SU-DHL-6 (cell line): Measurements from ENCODE around the gene FHL1.

Experiments used
- H2AFZ ChIP-seq: fragments of 200-600 bp; sonication (generic); 2 replicates; pipeline ENCODE4 v1.6.1; 2014; ENCODE audit warnings: low read depth, mild to moderate bottlenecking, moderate library complexity, mixed read lengths, antibody characterized with exemption, low read length; ENCODE audit not compliant: severe bottlenecking
- H3F3A ChIP-seq: fragments of 200-600 bp; shearing (Covaris generic); 2 replicates; pipeline ENCODE4 v1.6.0; 2016; ENCODE audit warnings: antibody characterized with exemption, mild to moderate bottlenecking; ENCODE audit not compliant: insufficient read depth
- H3K27ac ChIP-seq: fragments of 200-600 bp; sonication (generic); 2 replicates; pipeline ENCODE4 v1.5.1; 2016; ENCODE audit warnings: low read depth, mild to moderate bottlenecking, low read length, moderate library complexity, mixed read lengths
- H3K27me3 ChIP-seq: fragments of 200-600 bp; sonication (generic), shearing (Covaris generic); 2 replicates; pipeline ENCODE4 v1.6.0; 2014; ENCODE audit warnings: mild to moderate bottlenecking, low read length
- H3K36me3 ChIP-seq: fragments of 200-600 bp; sonication (generic); 2 replicates; pipeline ENCODE4 v1.6.1; 2014; ENCODE audit warnings: mild to moderate bottlenecking, low read length, mixed read lengths
- H3K4me2 ChIP-seq: fragments of 300-600, 200-600 bp; shearing (Covaris generic), sonication (generic); 2 replicates; pipeline ENCODE4 v1.6.0; 2014; ENCODE audit warnings: low read length, low read depth, mild to moderate bottlenecking; ENCODE audit not compliant: poor library complexity, severe bottlenecking
- H3K4me3 ChIP-seq: fragments of 200-600 bp; sonication (generic); 2 replicates; pipeline ENCODE4 v1.5.1; 2014; ENCODE audit warnings: antibody characterized with exemption, low read length, mild to moderate bottlenecking, mixed read lengths; ENCODE audit not compliant: insufficient read depth, poor library complexity, severe bottlenecking
- H3K79me2 ChIP-seq: fragments of 200-600 bp; sonication (generic); 2 replicates; pipeline ENCODE4 v1.6.1; 2014; ENCODE audit warnings: mild to moderate bottlenecking, low read length, moderate library complexity; ENCODE audit not compliant: insufficient read depth
- H3K9ac ChIP-seq: fragments of 200-600 bp; sonication (generic); 2 replicates; pipeline ENCODE4 v1.7.0; 2014; ENCODE audit warnings: mild to moderate bottlenecking, low read length
- H3K9me2 ChIP-seq: fragments of 200-600 bp; sonication (generic); replicated peaks from 2 replicates; pipeline ENCODE4 v1.6.1; 2014; ENCODE audit warnings: low read length; ENCODE audit not compliant: insufficient read depth
- H3K9me3 ChIP-seq: fragments of 200-600 bp; sonication (generic); 2 replicates; pipeline ENCODE4 v1.6.1; 2014; ENCODE audit warnings: low read length, mixed read lengths; ENCODE audit not compliant: insufficient read depth
- H4K20me1 ChIP-seq: fragments of 200-600 bp; sonication (generic); 2 replicates; pipeline ENCODE4 v1.6.1; 2014; ENCODE audit warnings: low read depth, mild to moderate bottlenecking, antibody characterized with exemption, low read length, moderate library complexity, mixed read lengths
- CTCF ChIP-seq: fragments of 200-600 bp; sonication (generic); IDR thresholded peaks from one replicate; pipeline ENCODE4 v1.5.1; 2017; ENCODE audit warnings: antibody characterized with exemption, mild to moderate bottlenecking, low read length, moderate library complexity; ENCODE audit not compliant: insufficient read depth, poor library complexity, severe bottlenecking
- EZH2phosphoT487 ChIP-seq: fragments of 200-600 bp; sonication (generic), shearing (Covaris generic); conservative IDR thresholded peaks from 2 replicates; pipeline ENCODE4 v1.6.1; 2018; ENCODE audit warnings: mild to moderate bottlenecking, antibody characterized with exemption, low read length, moderate library complexity, mixed read lengths

The FHL1 gene

GRCh38 chrX:136209016-136209738 is 61.8 kb downstream of the FHL1 start:
- Histone ChIP-seq H4K20me1 (no peaks in the 10 kb centered on the region), H3K9me2 (no peaks in the 10 kb centered on the region), H2AFZ (no peak overlapping the region), H3K4me3 (no peak overlapping the region), H3K9me3 (no peaks in the 10 kb centered on the region), H3K79me2 (no peaks in the 10 kb centered on the region), H3F3A (no peaks in the 10 kb centered on the region), H3K36me3 (no peaks in the 10 kb centered on the region), H3K27me3 (no peaks in the 10 kb centered on the region), H3K27ac (no peak overlapping the region), H3K9ac (no peak overlapping the region), H3K4me2 (no peak overlapping the region)
- no peak for TF ChIP-seq CTCF
- TF ChIP-seq EZH2phosphoT487, result no peak

GRCh38 chrX:136209751-136210150 is 62.4 kb downstream of the FHL1 start:
- H3K36me3 ChIP-seq, result no peaks in the 10 kb centered on the region

GRCh38 chrX:136210243-136210642 is 62.9 kb downstream of the FHL1 start:
- no peak overlapping the region for H3K27ac ChIP-seq
- H3K4me3 ChIP-seq, result no peak overlapping the region
- TF ChIP-seq EZH2phosphoT487 (no peak), CTCF (no peak)
- no peaks in the 10 kb centered on the region for H3K9me3 ChIP-seq
- H2AFZ ChIP-seq, result no peak overlapping the region
- H3K4me2 ChIP-seq, result no peak overlapping the region
- no peaks in the 10 kb centered on the region for H3K9me2 ChIP-seq
- no peaks in the 10 kb centered on the region for H3F3A ChIP-seq
- no peaks in the 10 kb centered on the region for H3K36me3 ChIP-seq
- H4K20me1 ChIP-seq, result no peaks in the 10 kb centered on the region
- no peaks in the 10 kb centered on the region for H3K27me3 ChIP-seq
- no peak overlapping the region for H3K9ac ChIP-seq
- H3K79me2 ChIP-seq, result no peaks in the 10 kb centered on the region

More at GRCh38 chrX:136209751-136210150, 62.4 kb downstream of the FHL1 start:
- no peaks in the 10 kb centered on the region for H3K9me3 ChIP-seq
- no peak overlapping the region for H3K27ac ChIP-seq
- H4K20me1 ChIP-seq, result no peaks in the 10 kb centered on the region
- H3K9ac ChIP-seq, result no peak overlapping the region
- no peaks in the 10 kb centered on the region for H3K9me2 ChIP-seq
- no peak for TF ChIP-seq CTCF
- no peak for TF ChIP-seq EZH2phosphoT487
- H3K27me3 ChIP-seq, result no peaks in the 10 kb centered on the region
- no peak overlapping the region for H2AFZ ChIP-seq
- no peak overlapping the region for H3K4me2 ChIP-seq
- H3F3A ChIP-seq, result no peaks in the 10 kb centered on the region
- no peaks in the 10 kb centered on the region for H3K79me2 ChIP-seq
- no peak overlapping the region for H3K4me3 ChIP-seq
